Muscle of leg (tissue), 9 donors: ENCODE results near the gene CIART. TPM values are rescaled to one million over a fixed set of nuclear protein-coding genes. Genes with fewer than 3 reads are reported as not detected.

Experiments used
- polyA plus RNA-seq, 8 donors: library from polyadenylated mRNA; unstranded; fragments of 120-200 nt; gene quantifications; one replicate each; pipeline versions ENCODE4 v1.2.1 to v1.2.3, GENCODE V29; 2013; ENCODE audit warnings: inconsistent platforms in 1 of 8, low replicate concordance in 1 of 8; ENCODE audit not compliant: insufficient read length in 8 of 8, insufficient read depth in 1 of 8
- total RNA-seq: library from RNA; stranded (reverse); fragments of 120-200 nt; gene quantifications from one replicate; pipeline ENCODE4 v1.2.4, GENCODE V29; 2013

Gene CIART
- total and polyA plus RNA-seq, 9 donors = 1.8 to 4.6 (median 2.9) TPM

Other genes with a start within 250 kb of the CIART start
- 46.9 TPM for gene VPS45, start 214.8 kb upstream of the CIART start, total RNA-seq
- gene VPS45, start 214.8 kb upstream of the CIART start, polyA plus RNA-seq = 10 to 100 TPM; 39.5 to 48.7 (median 43.9) TPM
- gene PLEKHO1, start 132.6 kb upstream of the CIART start, total RNA-seq = 64.6 TPM
- 100 to 1,000 TPM in 1 of 8 donors, 10 to 100 TPM in 7; 82.8 to 100 (median 91.8) TPM for gene PLEKHO1, start 132.6 kb upstream of the CIART start, polyA plus RNA-seq
- gene ANP32E, start 46.4 kb upstream of the CIART start, total RNA-seq = 15.9 TPM
- 10 to 100 TPM; 34.0 to 57.5 (median 49.1) TPM for gene ANP32E, start 46.4 kb upstream of the CIART start, polyA plus RNA-seq
- 4.0 TPM for gene CA14, start 24.8 kb upstream of the CIART start, total RNA-seq
- 1 to 10 TPM; 1.9 to 7.9 (median 4.0) TPM for gene CA14, start 24.8 kb upstream of the CIART start, polyA plus RNA-seq
- gene APH1A, start 13.5 kb upstream of the CIART start, total RNA-seq = 83.0 TPM
- gene APH1A, start 13.5 kb upstream of the CIART start, polyA plus RNA-seq = 100 to 1,000 TPM; 110 to 140 (median 121) TPM
- 64.1 TPM for gene C1orf54, start 9.8 kb upstream of the CIART start, total RNA-seq
- 10 to 100 TPM; 23.6 to 53.8 (median 39.3) TPM for gene C1orf54, start 9.8 kb upstream of the CIART start, polyA plus RNA-seq
- gene MRPS21, start 11.3 kb downstream of the CIART start, total RNA-seq = 82.0 TPM
- gene MRPS21, start 11.3 kb downstream of the CIART start, polyA plus RNA-seq = 10 to 100 TPM; 48.1 to 59.4 (median 54.0) TPM
- gene PRPF3, start 39.0 kb downstream of the CIART start, total RNA-seq = 52.3 TPM
- gene PRPF3, start 39.0 kb downstream of the CIART start, polyA plus RNA-seq = 10 to 100 TPM; 28.8 to 56.4 (median 39.6) TPM
- gene RPRD2, start 81.6 kb downstream of the CIART start, total RNA-seq = 10.2 TPM
- 10 to 100 TPM; 19.2 to 27.3 (median 24.1) TPM for gene RPRD2, start 81.6 kb downstream of the CIART start, polyA plus RNA-seq
- 15.3 TPM for gene TARS2, start 204.9 kb downstream of the CIART start, total RNA-seq
- 10 to 100 TPM; 15.2 to 28.0 (median 17.7) TPM for gene TARS2, start 204.9 kb downstream of the CIART start, polyA plus RNA-seq
- 2.2 TPM for gene ECM1, start 225.6 kb downstream of the CIART start, total RNA-seq
- 10 to 100 TPM in 1 of 8 donors, 1 to 10 TPM in 7; 2.8 to 12.9 (median 3.9) TPM for gene ECM1, start 225.6 kb downstream of the CIART start, polyA plus RNA-seq
- 0.84 TPM for gene FALEC, start 233.2 kb downstream of the CIART start, total RNA-seq
- 1 to 10 TPM in 2 of 8 donors, under 1 TPM in 5, not detected in 1; 0.32 to 1.6 (median 0.64) TPM for gene FALEC, start 233.2 kb downstream of the CIART start, polyA plus RNA-seq